Measurements from ENCODE around the gene ABTB2. TPM values are rescaled to one million over a fixed set of nuclear protein-coding genes. Genes with fewer than 3 reads are reported as not detected.

Gene ABTB2
- total RNA-seq, 1 donor from 2014 or later, result 9.8 TPM

- DNase-seq (ENCODE audit: low spot score), result no peak
These were observed 69.3 kb downstream of the ABTB2 start for GRCh38 chr11:34288492-34288891.

GRCh38 chr11:34284811-34285481, 72.9 kb downstream of the ABTB2 start:
- no peak for DNase-seq (ENCODE audit: low spot score)

GRCh38 chr11:34284156-34284555, 73.7 kb downstream of the ABTB2 start:
- no peak for DNase-seq (ENCODE audit: low spot score)

- DNase-seq (ENCODE audit: low spot score), result no peak
These were observed 76.6 kb downstream of the ABTB2 start for GRCh38 chr11:34280945-34281872.

GRCh38 chr11:34278693-34279297, 79.0 kb downstream of the ABTB2 start:
- no peak for DNase-seq (ENCODE audit: low spot score)

- DNase-seq (ENCODE audit: low spot score), result no peak
These were observed 79.6 kb downstream of the ABTB2 start for GRCh38 chr11:34278175-34278574.

- DNase-seq (ENCODE audit: low spot score), result no peak
These were observed 80.6 kb downstream of the ABTB2 start for GRCh38 chr11:34277171-34277570.

- DNase-seq (ENCODE audit: low spot score), result no peak
These were observed 81.4 kb downstream of the ABTB2 start for GRCh38 chr11:34276352-34276864.

GRCh38 chr11:34275486-34275885, 82.3 kb downstream of the ABTB2 start:
- DNase-seq (ENCODE audit: low spot score), result no peak

GRCh38 chr11:34274712-34275398, 83.0 kb downstream of the ABTB2 start:
- DNase-seq (ENCODE audit: low spot score), result peak; percentile 96

- no peak for DNase-seq (ENCODE audit: low spot score)
These were observed 84.7 kb downstream of the ABTB2 start for GRCh38 chr11:34273099-34273498.

GRCh38 chr11:34271727-34272126, 86.1 kb downstream of the ABTB2 start:
- DNase-seq (ENCODE audit: low spot score), result no peak

- no peak for DNase-seq (ENCODE audit: low spot score)
These were observed 87.1 kb downstream of the ABTB2 start for GRCh38 chr11:34270711-34271110.

- no peak for DNase-seq (ENCODE audit: low spot score)
These were observed 88.0 kb downstream of the ABTB2 start for GRCh38 chr11:34269694-34270245.

GRCh38 chr11:34268906-34269430, 88.8 kb downstream of the ABTB2 start:
- no peak for DNase-seq (ENCODE audit: low spot score)

- DNase-seq (ENCODE audit: low spot score), result no peak
These were observed 90.4 kb downstream of the ABTB2 start for GRCh38 chr11:34267417-34267816.

- DNase-seq (ENCODE audit: low spot score), result no peak
These were observed 90.8 kb downstream of the ABTB2 start for GRCh38 chr11:34267013-34267412.

GRCh38 chr11:34266090-34266912, 91.5 kb downstream of the ABTB2 start:
- DNase-seq (ENCODE audit: low spot score), result peak; percentile 23

GRCh38 chr11:34264303-34265110, 93.3 kb downstream of the ABTB2 start:
- DNase-seq (ENCODE audit: low spot score), result no peak
